NCI-H446 (cell line): ENCODE data around the gene BSG.
"Not testable (repeated sequence)": the region's sequence is repeated elsewhere in the genome, so short reads cannot be mapped to it uniquely, and the experiment has no call there.

Experiments
- DNase-seq, 2 experiments: peaks; one replicate each; lab custom pipeline; 2025; lab: John Stamatoyannopoulos, UW

BSG gene

DNA sequence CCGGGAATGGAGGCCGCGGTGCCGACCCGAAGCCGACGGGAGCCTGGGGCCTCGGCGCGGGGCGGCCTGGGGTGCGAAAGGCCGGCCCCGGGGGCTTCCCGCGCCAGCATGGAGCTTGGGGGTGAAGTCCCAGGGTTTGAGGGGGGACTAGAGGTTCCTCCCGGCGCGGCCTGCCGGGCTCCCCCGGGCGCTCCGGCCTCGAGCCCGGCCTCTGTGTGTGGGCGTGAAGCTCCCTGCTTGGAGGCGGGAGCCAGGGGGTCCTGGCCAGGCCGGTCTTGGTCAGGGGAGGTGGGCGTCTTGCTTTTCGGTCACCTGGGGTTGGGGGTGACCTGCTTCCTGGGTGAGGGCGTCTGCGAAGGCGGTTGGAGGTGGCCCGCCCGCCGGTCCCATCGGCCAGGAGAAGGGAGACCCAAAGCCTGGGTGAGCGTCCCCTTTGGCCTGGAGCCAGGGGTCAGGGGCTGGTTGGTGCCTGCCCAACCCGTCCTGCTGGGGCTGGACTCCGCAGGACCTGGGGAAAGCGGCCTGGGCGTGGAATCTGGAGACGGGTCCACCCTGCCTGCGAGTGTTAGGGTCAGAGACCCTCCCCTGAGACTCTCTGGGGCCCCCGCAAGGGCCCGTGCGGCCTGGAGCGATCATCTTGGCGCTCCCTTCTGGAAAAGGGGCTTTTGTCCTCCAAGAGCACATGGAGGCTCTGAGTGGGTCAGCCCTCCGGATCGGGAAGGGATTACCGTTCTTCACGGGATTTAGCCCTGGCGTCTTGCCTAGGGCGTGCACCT, 535 bp downstream of the BSG start:
- peak in 1 of 2 experiments; percentile 60 for DNase-seq

GRCh38 chr19:573519-573825, 1.1 kb downstream of the BSG start:
- no peak for DNase-seq

DNA sequence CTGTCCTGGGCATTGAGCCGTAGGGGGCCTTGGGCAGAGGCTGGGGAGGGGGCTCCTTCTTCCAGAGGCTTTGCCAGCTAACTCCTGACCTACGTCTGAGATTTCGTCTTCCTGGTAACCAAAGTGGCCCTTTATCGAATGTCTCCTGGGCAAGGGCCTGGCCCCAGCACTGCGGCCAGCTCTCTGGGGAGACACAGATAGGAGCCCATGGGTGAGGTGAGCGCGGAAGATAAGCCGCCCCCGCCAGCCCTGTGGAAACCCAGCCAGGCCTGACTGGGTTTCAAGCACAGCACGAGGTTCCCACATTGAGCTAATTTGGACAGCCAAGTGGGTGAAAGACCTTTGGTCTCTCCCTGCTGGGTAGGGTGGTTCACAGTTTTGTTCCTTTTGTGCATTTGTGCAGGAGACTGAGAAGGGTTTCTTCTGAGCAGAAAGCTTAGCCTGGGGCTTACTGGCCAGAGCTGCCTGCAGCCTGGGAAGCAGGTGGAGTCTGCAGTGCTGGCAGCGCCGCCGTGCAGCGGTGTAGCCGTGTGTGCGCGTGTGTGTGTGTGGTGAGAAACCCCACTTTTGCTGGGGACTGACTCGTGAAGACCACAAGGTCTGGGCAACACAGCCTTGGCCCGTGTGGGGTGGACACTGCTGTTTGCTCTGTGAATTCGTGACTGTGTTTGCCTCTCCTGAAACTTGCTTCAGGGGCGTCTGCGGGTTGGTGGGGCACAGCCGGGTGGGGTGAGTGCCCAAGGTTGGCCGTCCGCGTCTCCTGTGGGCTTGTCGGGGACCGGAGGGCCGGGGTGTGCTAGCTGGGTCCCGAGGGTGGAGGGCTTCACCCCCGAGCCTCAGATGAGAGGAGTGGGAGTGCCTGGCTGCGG, 2.5 kb downstream of the BSG start:
- no peak for DNase-seq

- DNase-seq: no peak
These were observed 3.4 kb downstream of the BSG start for GRCh38 chr19:575527-576506.

DNA sequence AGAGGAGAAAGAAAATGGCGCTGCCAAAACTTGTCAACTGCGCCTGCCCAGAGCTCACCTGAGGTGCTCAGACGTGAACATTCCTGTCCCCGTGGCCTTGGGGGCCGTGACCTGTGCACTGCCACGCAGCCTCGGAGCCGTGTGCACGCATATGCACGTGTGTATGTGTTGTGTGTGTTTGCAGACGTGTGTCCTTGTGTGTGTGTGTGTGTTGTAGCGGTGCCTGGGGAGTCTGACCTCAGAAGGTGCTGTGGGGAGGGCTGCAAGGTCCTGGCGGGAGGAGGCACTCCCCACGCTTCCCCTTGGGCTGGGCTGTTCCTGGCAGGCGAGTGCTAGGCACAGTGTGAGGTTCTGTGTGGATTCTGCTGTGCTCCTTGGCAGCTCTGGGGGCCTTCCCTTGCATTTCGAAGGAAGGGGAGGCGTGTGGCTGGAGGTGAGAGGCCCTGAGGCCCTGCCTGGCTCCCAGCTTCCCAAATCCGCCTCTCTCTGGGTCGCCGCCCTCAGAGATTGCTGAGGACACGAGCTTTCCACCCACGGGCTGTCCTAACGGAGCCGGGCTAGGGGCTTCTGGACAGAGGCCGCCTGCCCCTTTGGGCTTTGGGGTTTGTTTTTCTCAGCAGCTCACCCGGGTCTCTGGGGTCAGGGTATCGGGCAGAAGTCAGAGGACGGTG, 4.5 kb downstream of the BSG start:
- no peak for DNase-seq

GRCh38 chr19:577439-578392, 5.3 kb downstream of the BSG start:
- DNase-seq: no peak

GRCh38 chr19:579111-579841, 6.9 kb downstream of the BSG start:
- DNase-seq: no peak

DNA sequence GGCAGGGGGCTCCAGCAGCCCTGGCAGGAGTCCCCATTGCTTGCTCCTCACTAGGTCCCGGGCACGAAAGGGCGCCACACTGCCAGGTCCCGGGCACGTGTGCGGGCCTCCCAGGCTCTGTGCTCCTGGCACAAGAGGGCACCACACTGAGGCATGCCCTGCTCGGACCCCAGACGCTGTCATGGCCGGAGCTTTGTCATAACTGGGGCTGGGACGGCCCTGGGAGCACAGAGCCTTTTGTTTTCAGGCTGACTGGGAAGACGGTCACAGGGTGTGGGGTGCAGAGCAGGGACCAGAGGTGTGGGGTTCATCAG, 7.4 kb downstream of the BSG start:
- DNase-seq: no peak

DNA sequence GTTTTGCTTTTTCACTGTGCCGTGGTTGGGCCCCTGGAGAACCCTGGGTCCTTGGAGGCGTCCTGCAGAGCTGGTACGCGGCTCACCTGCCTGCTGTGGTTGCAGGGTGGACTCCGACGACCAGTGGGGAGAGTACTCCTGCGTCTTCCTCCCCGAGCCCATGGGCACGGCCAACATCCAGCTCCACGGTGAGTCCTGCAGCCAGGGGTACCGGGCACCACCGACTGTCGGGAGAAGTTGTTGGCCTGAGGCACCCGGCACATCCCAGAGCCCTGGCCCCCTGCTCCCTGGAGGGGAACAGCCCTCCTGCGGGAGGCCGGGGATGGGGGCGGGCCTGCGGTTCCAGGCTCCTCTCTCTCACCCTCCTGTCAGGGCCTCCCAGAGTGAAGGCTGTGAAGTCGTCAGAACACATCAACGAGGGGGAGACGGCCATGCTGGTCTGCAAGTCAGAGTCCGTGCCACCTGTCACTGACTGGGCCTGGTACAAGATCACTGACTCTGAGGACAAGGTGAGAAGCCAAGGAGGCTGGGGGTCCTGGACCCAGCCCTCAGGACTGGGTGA, 8.0 kb downstream of the BSG start:
- DNase-seq: no peak

DNA sequence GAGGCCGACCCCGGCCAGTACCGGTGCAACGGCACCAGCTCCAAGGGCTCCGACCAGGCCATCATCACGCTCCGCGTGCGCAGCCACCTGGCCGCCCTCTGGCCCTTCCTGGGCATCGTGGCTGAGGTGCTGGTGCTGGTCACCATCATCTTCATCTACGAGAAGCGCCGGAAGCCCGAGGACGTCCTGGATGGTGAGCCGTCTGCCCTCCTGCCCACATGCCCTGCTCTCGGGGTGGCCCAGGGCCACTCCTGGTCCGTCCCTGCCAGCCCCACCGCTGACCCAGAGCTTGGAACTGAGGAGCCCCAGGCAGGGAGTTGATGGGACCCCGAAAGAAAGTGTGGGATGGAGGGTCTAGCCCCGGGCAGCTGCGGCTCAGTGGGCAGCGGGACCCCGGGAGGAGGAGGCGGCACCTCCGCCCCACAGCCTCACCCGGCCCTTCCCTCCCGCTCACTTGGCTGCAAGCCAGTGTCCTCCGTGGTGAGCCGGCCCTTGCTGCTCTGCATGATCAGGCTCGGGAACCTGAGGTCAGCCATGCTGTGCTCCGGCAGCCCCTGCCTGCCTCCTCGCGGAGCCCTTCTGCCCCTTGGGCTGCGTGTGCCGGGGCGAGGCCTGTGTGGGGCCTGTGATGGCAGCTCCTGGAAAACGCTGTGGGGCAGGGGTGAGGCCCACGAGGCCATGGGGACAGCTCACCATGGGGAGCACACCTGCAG, 9.2 kb downstream of the BSG start:
- no peak for DNase-seq

- DNase-seq: no peak
These were observed 10.3 kb downstream of the BSG start for GRCh38 chr19:582497-583197.

DNA sequence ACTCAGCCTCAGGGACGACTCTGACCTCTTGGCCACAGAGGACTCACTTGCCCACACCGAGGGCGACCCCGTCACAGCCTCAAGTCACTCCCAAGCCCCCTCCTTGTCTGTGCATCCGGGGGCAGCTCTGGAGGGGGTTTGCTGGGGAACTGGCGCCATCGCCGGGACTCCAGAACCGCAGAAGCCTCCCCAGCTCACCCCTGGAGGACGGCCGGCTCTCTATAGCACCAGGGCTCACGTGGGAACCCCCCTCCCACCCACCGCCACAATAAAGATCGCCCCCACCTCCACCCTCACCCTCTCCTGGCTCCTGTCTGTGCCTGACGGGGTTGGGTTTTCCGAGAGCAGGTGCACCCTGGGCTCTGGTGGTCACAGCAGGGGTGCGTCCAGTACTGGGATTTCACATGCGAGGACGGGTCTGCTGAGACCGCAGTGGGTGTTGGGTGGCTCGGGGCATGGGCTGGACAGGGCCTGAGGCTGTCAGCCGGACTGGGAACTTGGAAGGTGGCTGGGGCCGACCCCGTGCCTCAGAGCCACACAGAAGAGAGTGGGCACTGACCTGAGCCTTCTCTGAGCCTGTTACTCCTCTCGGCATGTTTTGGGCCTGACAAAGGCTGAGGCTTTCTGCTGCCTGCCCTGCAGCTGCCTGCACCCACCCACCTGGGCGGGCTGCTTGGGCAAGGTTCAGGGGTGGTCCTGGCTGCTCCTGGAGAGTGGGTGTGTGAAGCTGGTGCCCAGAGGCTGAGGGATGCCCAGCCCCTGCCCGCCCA, 11.0 kb downstream of the BSG start:
- no peak for DNase-seq

DNA sequence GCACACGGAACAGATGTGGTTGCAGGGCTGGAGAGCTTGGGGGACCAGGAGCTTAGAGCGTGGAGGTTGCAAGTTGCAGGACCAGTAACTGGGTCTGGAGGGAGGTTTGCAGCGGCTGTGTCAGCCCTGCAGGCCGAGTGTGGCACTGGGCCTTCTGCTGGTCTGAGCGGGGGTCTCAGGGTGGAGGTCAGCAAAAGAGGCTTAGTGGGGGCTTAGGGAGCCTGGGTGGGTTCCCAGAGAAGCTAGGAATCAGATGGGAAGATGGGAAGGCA, 11.5 kb downstream of the BSG start:
- no peak for DNase-seq

DNA sequence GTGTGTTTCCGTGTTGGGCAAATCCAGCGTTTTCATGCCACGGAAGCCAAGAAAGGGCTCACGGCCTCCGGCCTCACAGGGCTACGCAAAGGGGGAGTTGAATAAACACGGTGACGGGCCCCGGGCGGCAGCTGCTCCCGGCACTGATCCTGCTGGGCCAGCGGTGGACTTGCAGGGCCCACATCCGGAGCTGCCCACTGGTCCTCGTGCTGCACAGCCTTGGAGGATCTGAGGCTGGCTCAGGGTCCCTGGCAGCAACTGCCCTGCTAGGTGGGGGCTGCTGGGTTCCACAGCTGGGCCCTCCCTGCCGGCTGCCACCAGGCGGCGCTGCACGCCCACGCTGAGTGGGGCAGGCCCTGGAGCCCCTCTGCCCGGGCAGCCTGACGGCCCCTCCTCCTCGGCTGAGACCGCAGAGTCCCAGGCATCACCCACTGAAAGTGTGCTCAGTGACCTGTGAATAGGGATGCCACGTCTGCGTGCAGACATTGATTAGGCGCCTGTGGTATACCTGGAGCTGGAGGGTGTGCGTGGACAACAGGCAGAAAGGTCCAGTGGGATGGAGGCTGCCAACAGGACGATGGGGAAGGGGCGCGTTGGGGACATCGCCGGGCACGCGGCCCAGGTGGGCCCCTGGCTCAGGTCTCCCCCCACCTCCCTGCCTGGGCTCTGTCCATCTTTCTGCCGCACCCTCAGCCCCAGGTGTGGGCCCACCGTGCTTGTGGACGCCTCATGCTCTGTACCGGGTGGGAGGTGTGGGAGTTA, 12.0 kb downstream of the BSG start:
- peak in 1 of 2 experiments; percentile 63 for DNase-seq

- not testable (repeated sequence) for DNase-seq
These were observed 12.8 kb downstream of the BSG start for GRCh38 chr19:585146-585545.

- DNase-seq: no peak
These were observed 13.2 kb downstream of the BSG start for GRCh38 chr19:585551-586110.
